ENCODE results near the gene GUK1. TPM values are rescaled to one million over a fixed set of nuclear protein-coding genes. Genes with fewer than 3 reads are reported as not detected.

The GUK1 gene
- total RNA-seq, 1 donor from 2014 or later: 136 TPM

GRCh38 chr1:228194921-228195812, 55.1 kb downstream of the GUK1 start:
- peaks cover 18% of the 10 kb centered on the region for H3K9me3 Mint-ChIP-seq
- TF ChIP-seq, protein P1, sequence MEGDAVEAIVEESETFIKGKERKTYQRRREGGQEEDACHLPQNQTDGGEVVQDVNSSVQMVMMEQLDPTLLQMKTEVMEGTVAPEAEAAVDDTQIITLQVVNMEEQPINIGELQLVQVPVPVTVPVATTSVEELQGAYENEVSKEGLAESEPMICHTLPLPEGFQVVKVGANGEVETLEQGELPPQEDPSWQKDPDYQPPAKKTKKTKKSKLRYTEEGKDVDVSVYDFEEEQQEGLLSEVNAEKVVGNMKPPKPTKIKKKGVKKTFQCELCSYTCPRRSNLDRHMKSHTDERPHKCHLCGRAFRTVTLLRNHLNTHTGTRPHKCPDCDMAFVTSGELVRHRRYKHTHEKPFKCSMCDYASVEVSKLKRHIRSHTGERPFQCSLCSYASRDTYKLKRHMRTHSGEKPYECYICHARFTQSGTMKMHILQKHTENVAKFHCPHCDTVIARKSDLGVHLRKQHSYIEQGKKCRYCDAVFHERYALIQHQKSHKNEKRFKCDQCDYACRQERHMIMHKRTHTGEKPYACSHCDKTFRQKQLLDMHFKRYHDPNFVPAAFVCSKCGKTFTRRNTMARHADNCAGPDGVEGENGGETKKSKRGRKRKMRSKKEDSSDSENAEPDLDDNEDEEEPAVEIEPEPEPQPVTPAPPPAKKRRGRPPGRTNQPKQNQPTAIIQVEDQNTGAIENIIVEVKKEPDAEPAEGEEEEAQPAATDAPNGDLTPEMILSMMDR (IDR thresholded peaks at IDR 0.05; ENCODE audit: unreplicated experiment): no peak
- no peak overlapping the region for H3K27ac Mint-ChIP-seq
- H3K27me3 Mint-ChIP-seq (ENCODE audit: low read depth): no peaks in the 10 kb centered on the region
- DNase-seq (ENCODE audit: low spot score in 2 of 2, unreplicated experiment in 2 of 2): no peak
- peaks cover 16% of the 10 kb centered on the region for H3K36me3 Mint-ChIP-seq
- H3K4me1 Mint-ChIP-seq: no peaks in the 10 kb centered on the region
- H3K4me3 Mint-ChIP-seq: no peak overlapping the region

GRCh38 chr1:228197555-228198147, 57.6 kb downstream of the GUK1 start:
- Mint-ChIP-seq H3K27me3 (ENCODE audit: low read depth) (no peaks in the 10 kb centered on the region), H3K9me3 (peaks cover 18% of the 10 kb centered on the region), H3K27ac (no peak overlapping the region), H3K4me3 (no peak overlapping the region), H3K4me1 (no peaks in the 10 kb centered on the region), H3K36me3 (peaks cover 16% of the 10 kb centered on the region)
- no peak for DNase-seq (ENCODE audit: low spot score in 2 of 2, unreplicated experiment in 2 of 2)
- TF ChIP-seq, protein P1 (IDR thresholded peaks at IDR 0.05; ENCODE audit: unreplicated experiment): no peak

Small RNAs within 50 kb of the gene (microRNA-seq; reads per million reads assigned to microRNA genes)
- 16.4 reads per million, percentile 40 among the genes with 10 or more reads in this experiment for gene MIR3620

Other genes with a start within 250 kb of the GUK1 start
- gene WNT9A, start 192.3 kb upstream of the GUK1 start, total RNA-seq: 3.9 to 4.5 TPM (median 4.3 TPM) in 3 replicates
- 0.09 to 0.16 TPM in 2 of 3 replicates, not detected in the other for gene WNT3A, start 133.3 kb upstream of the GUK1 start, total RNA-seq
- 255 to 277 TPM (median 262 TPM) in 3 replicates for gene ARF1, start 57.6 kb upstream of the GUK1 start, total RNA-seq
- 19.3 to 20.9 TPM (median 20.2 TPM) in 3 replicates for gene C1orf35, start 37.0 kb upstream of the GUK1 start, total RNA-seq
- 53.9 to 56.9 TPM (median 54.2 TPM) in 3 replicates for gene MRPL55, start 31.0 kb upstream of the GUK1 start, total RNA-seq
- gene GJC2, start 9.7 kb downstream of the GUK1 start, total RNA-seq: 2.5 to 2.6 TPM (median 2.5 TPM) in 3 replicates
- 10.8 to 14.2 TPM (median 11.8 TPM) in 3 replicates for gene IBA57, start 25.5 kb downstream of the GUK1 start, total RNA-seq
- 95.3 to 113 TPM (median 100 TPM) in 3 replicates for gene OBSCN, start 67.8 kb downstream of the GUK1 start, total RNA-seq